MM.1S (cell line): Measurements from ENCODE around the gene NCOA3.

Experiments
- DNase-seq: peaks from one replicate; pipeline ENCODE4 v3.0.0-alpha.2; 2015
- H2AFZ ChIP-seq: fragments of 300-600 bp; sonication (generic); 2 replicates; pipeline ENCODE4 v1.6.0; 2016; ENCODE audit warnings: antibody characterized with exemption, low read length
- H3F3A ChIP-seq: fragments of 300-600 bp; sonication (generic); 2 replicates; pipeline ENCODE4 v1.6.1; 2016; ENCODE audit warnings: mild to moderate bottlenecking, antibody characterized with exemption, low read length, moderate library complexity, mixed read lengths; ENCODE audit not compliant: insufficient read depth
- H3K27ac ChIP-seq: fragments of 300-600 bp; sonication (generic); 2 replicates; pipeline ENCODE4 v1.5.1; 2016; ENCODE audit warnings: mild to moderate bottlenecking, low read length
- H3K27me3 ChIP-seq: fragments of 300-600 bp; sonication (generic); replicated peaks from 2 replicates; pipeline ENCODE4 v1.6.0; 2016; ENCODE audit warnings: low read length; ENCODE audit not compliant: insufficient read depth
- H3K36me3 ChIP-seq: fragments of 300-600 bp; sonication (generic); replicated peaks from 2 replicates; pipeline ENCODE4 v1.6.1; 2016; ENCODE audit warnings: mild to moderate bottlenecking, low read length, mixed read lengths; ENCODE audit not compliant: insufficient read depth
- H3K4me1 ChIP-seq: fragments of 300-600 bp; sonication (generic); 2 replicates; pipeline ENCODE4 v1.6.1; 2016; ENCODE audit warnings: low read length, mixed read lengths
- H3K4me2 ChIP-seq: fragments of 300-600 bp; sonication (generic); 2 replicates; pipeline ENCODE4 v1.6.0; 2016; ENCODE audit warnings: low read depth, low read length
- H3K4me3 ChIP-seq: fragments of 300-600 bp; sonication (generic); 2 replicates; pipeline ENCODE4 v1.5.1; 2016; ENCODE audit warnings: low read length, mixed read lengths
- H3K79me2 ChIP-seq: fragments of 300-600 bp; sonication (generic); 2 replicates; pipeline ENCODE4 v1.6.1; 2016; ENCODE audit warnings: mixed run types, low read length, mixed read lengths
- H3K9ac ChIP-seq: fragments of 300-600 bp; sonication (generic); 2 replicates; pipeline ENCODE4 v1.6.1; 2016; ENCODE audit warnings: low read length, mixed read lengths
- H3K9me2 ChIP-seq: fragments of 300-600 bp; sonication (generic); replicated peaks from 2 replicates; pipeline ENCODE4 v1.6.1; 2016; ENCODE audit warnings: mild to moderate bottlenecking, low read length, mixed read lengths; ENCODE audit not compliant: insufficient read depth
- H3K9me3 ChIP-seq: fragments of 300-600 bp; sonication (generic); replicated peaks from 2 replicates; pipeline ENCODE4 v1.6.1; 2016; ENCODE audit warnings: mild to moderate bottlenecking, low read length, mixed read lengths; ENCODE audit not compliant: insufficient read depth
- H4K20me1 ChIP-seq: fragments of 300-600 bp; sonication (generic); 2 replicates; pipeline ENCODE4 v1.6.1; 2016; ENCODE audit warnings: mild to moderate bottlenecking, low read length, moderate library complexity, mixed read lengths; ENCODE audit not compliant: insufficient read depth
- EZH2 ChIP-seq: fragments of 300-600 bp; sonication (generic); optimal IDR thresholded peaks from 2 replicates; pipeline ENCODE3; 2017; ENCODE audit warnings: low read depth, mild to moderate bottlenecking, antibody characterized with exemption, low read length, mixed read lengths
- EZH2phosphoT487 ChIP-seq: fragments of 300-600 bp; sonication (generic); IDR thresholded peaks from 2 replicates; pipeline ENCODE4 v1.6.1; 2018; ENCODE audit warnings: antibody characterized with exemption, low read length
- TF ChIP-seq, protein P1 (sequence below): fragments of 300-600 bp; sonication (generic); IDR thresholded peaks from 2 replicates; pipeline ENCODE4 v1.5.1; 2016; ENCODE audit warnings: antibody characterized with exemption, low read length, mixed read lengths

The NCOA3 gene

DNA sequence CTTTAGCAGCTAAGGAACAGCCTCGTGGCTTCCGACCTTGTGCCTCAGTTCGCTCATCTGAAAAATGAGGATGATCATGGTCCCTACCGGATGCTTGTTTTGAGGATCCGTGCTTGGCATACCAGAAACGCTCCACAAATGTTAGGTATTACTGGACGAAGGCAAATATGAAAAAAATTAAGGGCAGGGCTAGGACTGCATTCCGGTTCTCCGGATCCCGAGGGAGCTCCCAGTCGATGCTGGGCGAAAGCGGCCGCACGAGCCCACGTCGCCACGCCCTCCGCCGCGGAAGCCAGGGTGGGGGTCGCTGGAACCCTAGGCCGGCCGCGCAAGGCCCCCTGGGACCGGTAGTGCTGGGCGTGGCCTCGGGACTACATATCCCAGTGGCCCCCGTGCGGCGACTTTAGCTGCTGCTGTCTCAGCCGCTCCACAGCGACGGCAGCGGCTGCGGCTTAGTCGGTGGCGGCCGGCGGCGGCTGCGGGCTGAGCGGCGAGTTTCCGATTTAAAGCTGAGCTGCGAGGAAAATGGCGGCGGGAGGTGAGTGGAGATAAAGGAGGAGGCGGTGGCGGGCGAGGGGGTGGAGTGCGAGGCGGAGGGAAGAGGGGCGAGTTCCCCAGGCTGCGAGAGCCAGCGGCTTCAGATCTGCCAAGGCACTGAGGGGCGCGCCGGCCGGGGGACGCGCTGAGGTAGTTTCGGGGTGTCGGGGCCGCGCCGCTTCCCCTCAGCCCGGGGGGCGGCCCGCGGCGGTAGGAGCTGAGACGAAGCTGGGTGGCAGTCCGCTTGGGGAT lies at the start of gene NCOA3:
NCOA3 (plus strand) TSS at position 406 of the 789 bp plus-strand sequence. CDS start 120,361 bp downstream, outside the sequence.
- H3K79me2 ChIP-seq: peaks cover 56% of the 10 kb centered on the region
- peak within 1 kb of the TSS; percentile 66; the same call in 1 of the 2 replicates for H3K27ac ChIP-seq
- TF ChIP-seq, protein P1, sequence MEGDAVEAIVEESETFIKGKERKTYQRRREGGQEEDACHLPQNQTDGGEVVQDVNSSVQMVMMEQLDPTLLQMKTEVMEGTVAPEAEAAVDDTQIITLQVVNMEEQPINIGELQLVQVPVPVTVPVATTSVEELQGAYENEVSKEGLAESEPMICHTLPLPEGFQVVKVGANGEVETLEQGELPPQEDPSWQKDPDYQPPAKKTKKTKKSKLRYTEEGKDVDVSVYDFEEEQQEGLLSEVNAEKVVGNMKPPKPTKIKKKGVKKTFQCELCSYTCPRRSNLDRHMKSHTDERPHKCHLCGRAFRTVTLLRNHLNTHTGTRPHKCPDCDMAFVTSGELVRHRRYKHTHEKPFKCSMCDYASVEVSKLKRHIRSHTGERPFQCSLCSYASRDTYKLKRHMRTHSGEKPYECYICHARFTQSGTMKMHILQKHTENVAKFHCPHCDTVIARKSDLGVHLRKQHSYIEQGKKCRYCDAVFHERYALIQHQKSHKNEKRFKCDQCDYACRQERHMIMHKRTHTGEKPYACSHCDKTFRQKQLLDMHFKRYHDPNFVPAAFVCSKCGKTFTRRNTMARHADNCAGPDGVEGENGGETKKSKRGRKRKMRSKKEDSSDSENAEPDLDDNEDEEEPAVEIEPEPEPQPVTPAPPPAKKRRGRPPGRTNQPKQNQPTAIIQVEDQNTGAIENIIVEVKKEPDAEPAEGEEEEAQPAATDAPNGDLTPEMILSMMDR: peak; percentile 20; the same call in 1 of the 2 replicates
- TF ChIP-seq EZH2phosphoT487 (no peak), EZH2 (no peak)
- peak within 1 kb of the TSS; percentile 83 for H3K9ac ChIP-seq
- H3K4me2 ChIP-seq: peak within 1 kb of the TSS; percentile 91
- H3K4me3 ChIP-seq: peak within 1 kb of the TSS; percentile 98
- no peaks in the 10 kb centered on the region for H3K27me3 ChIP-seq
- H2AFZ ChIP-seq: peak within 1 kb of the TSS; percentile 86
- H3K4me1 ChIP-seq: peaks cover 15% of the 10 kb centered on the region
- no peaks in the 10 kb centered on the region for H3K36me3 ChIP-seq
- no peaks in the 10 kb centered on the region for H3K9me2 ChIP-seq
- DNase-seq: peak; percentile 95
- H3K9me3 ChIP-seq: no peaks in the 10 kb centered on the region
- H3F3A ChIP-seq: peaks cover 28% of the 10 kb centered on the region
- peaks cover 14% of the 10 kb centered on the region for H4K20me1 ChIP-seq

DNA sequence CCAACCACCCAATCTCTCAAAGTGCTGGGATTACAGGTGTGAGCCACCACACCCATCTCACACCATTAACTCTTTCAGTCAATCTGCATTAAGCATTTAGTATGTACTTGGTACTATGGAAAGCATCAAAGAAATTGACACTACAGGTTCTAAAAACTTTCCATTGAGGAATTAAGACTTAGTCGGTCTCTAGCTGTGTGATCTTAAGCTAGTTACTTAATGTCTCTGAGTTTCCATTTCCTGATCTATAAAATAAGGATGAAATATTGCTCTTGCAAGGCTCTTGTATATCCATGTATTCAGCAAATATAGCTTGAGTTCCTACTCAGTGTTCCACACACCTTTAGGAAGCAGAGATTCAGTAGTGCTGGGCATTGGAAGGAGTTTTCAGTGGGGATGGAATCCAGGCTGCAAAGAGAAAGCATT lies 48.9 kb upstream of the NCOA3 start:
- Histone ChIP-seq H3K4me1 (peaks cover 15% of the 10 kb centered on the region), H3K9me3 (no peaks in the 10 kb centered on the region), H3K27ac (peak overlapping the region; percentile 61; the same call in 1 of the 2 replicates), H3K9ac (peak overlapping the region; percentile 5; the same call in 1 of the 2 replicates), H2AFZ (peak overlapping the region; percentile 49), H3K36me3 (no peaks in the 10 kb centered on the region), H3K4me2 (peak overlapping the region; percentile 23), H3F3A (peaks cover 9% of the 10 kb centered on the region; the same call in 1 of the 2 replicates), H3K4me3 (0 out of 2 replicates have a peak overlapping the region, but pooled peaks have one; percentile 5), H3K27me3 (no peaks in the 10 kb centered on the region), H4K20me1 (no peaks in the 10 kb centered on the region), H3K79me2 (no peaks in the 10 kb centered on the region), H3K9me2 (no peaks in the 10 kb centered on the region)
- no peak for TF ChIP-seq EZH2phosphoT487
- TF ChIP-seq, protein P1: no peak
- no peak for TF ChIP-seq EZH2
- DNase-seq: no peak

DNA sequence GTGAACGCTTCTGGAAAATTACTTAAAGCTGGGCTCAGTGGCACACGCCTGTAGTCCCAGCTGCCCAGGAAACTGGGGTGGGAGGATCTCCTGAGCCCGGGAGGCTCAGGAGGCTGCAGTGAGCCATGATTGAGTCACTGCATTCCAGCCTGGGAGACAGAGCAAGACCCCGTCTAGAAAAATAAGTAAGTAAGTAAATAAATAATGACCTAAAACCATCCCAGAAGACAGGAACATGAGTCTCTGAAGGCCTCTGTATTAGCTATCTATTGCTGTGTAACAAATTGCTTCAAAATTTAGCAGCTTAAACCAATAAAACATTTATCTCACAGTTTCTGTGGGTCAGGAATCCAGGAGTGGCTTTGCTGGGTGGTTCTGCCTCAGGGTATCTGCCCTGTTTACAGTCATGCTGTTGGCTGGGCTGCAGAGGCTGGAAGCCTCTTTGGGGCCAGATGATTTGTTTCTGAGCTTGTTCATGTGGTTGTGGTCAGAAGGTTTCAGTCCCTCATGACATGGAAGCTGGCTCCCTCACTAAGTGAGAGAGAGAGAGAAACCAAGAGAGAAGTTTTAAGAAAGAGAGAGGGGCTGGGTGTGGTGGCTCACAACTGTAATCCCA lies 48.4 kb upstream of the NCOA3 start:
- no peaks in the 10 kb centered on the region for H3K79me2 ChIP-seq
- no peaks in the 10 kb centered on the region for H4K20me1 ChIP-seq
- H2AFZ ChIP-seq: peak overlapping the region; percentile 49
- TF ChIP-seq, protein P1: no peak
- TF ChIP-seq EZH2 (no peak), EZH2phosphoT487 (no peak)
- no peaks in the 10 kb centered on the region for H3K36me3 ChIP-seq
- peak overlapping the region; percentile 5; the same call in 1 of the 2 replicates for H3K9ac ChIP-seq
- no peaks in the 10 kb centered on the region for H3K9me2 ChIP-seq
- H3K4me3 ChIP-seq: 0 out of 2 replicates have a peak overlapping the region, but pooled peaks have one; percentile 5
- peak; percentile 93 for DNase-seq
- peaks cover 9% of the 10 kb centered on the region; the same call in 1 of the 2 replicates for H3F3A ChIP-seq
- H3K9me3 ChIP-seq: no peaks in the 10 kb centered on the region
- H3K27me3 ChIP-seq: no peaks in the 10 kb centered on the region
- H3K4me2 ChIP-seq: peak overlapping the region; percentile 23
- peak overlapping the region; percentile 61; the same call in 1 of the 2 replicates for H3K27ac ChIP-seq
- peaks cover 15% of the 10 kb centered on the region for H3K4me1 ChIP-seq
